Panc1 (cell line): Measurements from ENCODE around the gene ATRN. TPM values are rescaled to one million over a fixed set of nuclear protein-coding genes. Genes with fewer than 3 reads are reported as not detected.

Experiments used
- ATAC-seq: fragments of 200-7000 bp; cut with Tn5 transposase; 2 replicates; pipeline ENCODE4 v1.9.1; 2020; ENCODE audit warnings: mild to moderate bottlenecking, moderate library complexity
- BruUV-seq: library from RNA; stranded (reverse); fragments of 400-500 nt; replicated peaks from 2 replicates; lab custom pipeline; 2021; lab: Mats Ljungman, UMichigan
- CTCF ChIA-PET: fragments of 300-600 bp; sonication (Branson Sonifier 250); formaldehyde crosslinking; loops from one replicate; lab custom pipeline; 2022; ENCODE audit warnings: antibody characterized with exemption; lab: Charles Lee
- POLR2A ChIA-PET: fragments of 300-600 bp; sonication (Branson Sonifier 250); formaldehyde crosslinking; loops from one replicate; lab custom pipeline; 2022; ENCODE audit warnings: antibody characterized with exemption; lab: Charles Lee
- DNase-seq: peaks from one replicate; pipeline ENCODE4 v3.0.0-alpha.2; 2010; ENCODE audit warnings: low read depth, low spot score
- H3K27ac ChIP-seq: 2 replicates; pipeline ENCODE4 v1.5.1; 2011; ENCODE audit warnings: mild to moderate bottlenecking, low read length, inconsistent platforms
- H3K27me3 ChIP-seq: fragments of 200-500 bp; sonication (Bioruptor generic); 2 replicates; pipeline ENCODE4 v1.6.0; 2014; ENCODE audit warnings: low read length, inconsistent platforms; ENCODE audit not compliant: control insufficient read depth, insufficient read depth
- H3K36me3 ChIP-seq: fragments of 200-500 bp; sonication (Bioruptor generic); 2 replicates; pipeline ENCODE4 v1.5.1; 2014; ENCODE audit warnings: inconsistent platforms, mild to moderate bottlenecking, low read length, moderate library complexity; ENCODE audit not compliant: control insufficient read depth, insufficient read depth
- H3K4me1 ChIP-seq: 2 replicates; pipeline ENCODE4 v1.5.1; 2011; ENCODE audit warnings: inconsistent platforms, mild to moderate bottlenecking, low read length, moderate library complexity; ENCODE audit not compliant: control insufficient read depth, insufficient read depth
- H3K4me3 ChIP-seq, 2 experiments: 2 replicates each; pipeline ENCODE4 v1.5.1; 2011 to 2012; ENCODE audit warnings: low read depth in 2 of 2, low read length in 2 of 2, mild to moderate bottlenecking in 2 of 2, inconsistent platforms in 1 of 2, moderate library complexity in 1 of 2
- H3K9me3 ChIP-seq: fragments of 200-500 bp; sonication (Bioruptor generic); 2 replicates; pipeline ENCODE4 v1.5.1; 2014; ENCODE audit warnings: low read depth, mild to moderate bottlenecking, inconsistent platforms, low read length, moderate library complexity; ENCODE audit not compliant: control insufficient read depth, insufficient read depth
- POLR2AphosphoS5 ChIP-seq: IDR thresholded peaks from 2 replicates; pipeline ENCODE4 v1.6.1; 2012; ENCODE audit warnings: mild to moderate bottlenecking, low read depth, low read length, moderate library complexity
- SIN3A ChIP-seq: IDR thresholded peaks from 2 replicates; pipeline ENCODE4 v1.6.1; 2012; ENCODE audit warnings: low read depth, mild to moderate bottlenecking, low read length, moderate library complexity, borderline replicate concordance; ENCODE audit not compliant: insufficient read depth
- TCF7L2 ChIP-seq: IDR thresholded peaks from 2 replicates; pipeline ENCODE4 v1.6.1; 2011; ENCODE audit warnings: mild to moderate bottlenecking, low read depth, low read length, inconsistent platforms
- in situ Hi-C: cut with HindIII; loops from 2 replicates; pipeline ENCODE4 v1.10.0; 2016; ENCODE audit warnings: low sequenced_read_pairs, low pct_unique_long_range_greater_than_20kb
- intact Hi-C: fragments of 100-400 bp; cut with micrococcal nuclease; formaldehyde crosslinking; loops from one replicate; pipeline ENCODE4 v1.10.0; 2022; ENCODE audit not compliant: unreplicated experiment
- total RNA-seq: library from RNA; stranded (reverse); gene quantifications from one replicate; pipeline ENCODE4 v1.2.1, GENCODE V29; 2021; ENCODE audit not compliant: unreplicated experiment
- TF ChIP-seq, protein P1 (sequence below), 2 experiments: IDR thresholded peaks; 2 replicates each; pipeline ENCODE4 v1.6.1; 2011 to 2012; ENCODE audit warnings: low read depth in 2 of 2, control low read depth in 1 of 2, low read length in 1 of 2, mild to moderate bottlenecking in 1 of 2, moderate library complexity in 1 of 2; ENCODE audit not compliant: insufficient read depth in 1 of 2
- TF ChIP-seq, protein P2 (sequence below): fragments of 450-650 bp; IDR thresholded peaks from 2 replicates; pipeline ENCODE4 v1.5.1; 2017; ENCODE audit warnings: mild to moderate bottlenecking

Gene ATRN
- total RNA-seq, 1 experiment from 2014 or later = 33.8 TPM

- intact Hi-C loops = no loop called here
- POLR2A ChIA-PET = no interaction called here
- in situ Hi-C loops = no loop called here
Measured at GRCh38 chr20:3592931-3593330, 122.1 kb downstream of the ATRN start.

DNA sequence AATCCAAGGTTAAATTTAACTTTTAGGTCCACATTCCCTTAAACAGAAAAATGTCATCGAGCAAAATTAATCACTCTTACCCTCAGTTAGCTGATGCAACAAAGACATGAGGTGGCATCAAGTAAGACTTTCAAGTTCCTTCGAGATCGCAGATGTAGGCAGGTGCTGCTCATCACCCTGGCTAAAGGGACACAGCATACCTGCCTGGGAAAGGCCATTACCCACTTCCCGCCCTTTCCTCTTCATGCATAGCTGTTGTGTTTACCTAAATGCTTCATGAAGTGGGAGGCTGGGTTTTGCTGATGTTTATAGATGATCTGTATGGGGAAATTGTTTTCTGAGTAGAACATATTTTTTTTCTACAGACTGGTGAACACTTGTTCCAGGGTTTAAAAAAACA, 124.7 kb downstream of the ATRN start:
- DNase-seq = no peak
- no peaks in the 10 kb centered on the region for H3K9me3 ChIP-seq
- in situ Hi-C loops (no loop called here), intact Hi-C loops (no loop called here)
- no peak overlapping the region; the same call in 1 of the 2 replicates for H3K27ac ChIP-seq
- no TSS peak for BruUV-seq
- H3K27me3 ChIP-seq = no peaks in the 10 kb centered on the region
- ATAC-seq = no peak
- ChIA-PET POLR2A (no interaction called here), CTCF (no interaction called here)
- TF ChIP-seq, protein P1, sequence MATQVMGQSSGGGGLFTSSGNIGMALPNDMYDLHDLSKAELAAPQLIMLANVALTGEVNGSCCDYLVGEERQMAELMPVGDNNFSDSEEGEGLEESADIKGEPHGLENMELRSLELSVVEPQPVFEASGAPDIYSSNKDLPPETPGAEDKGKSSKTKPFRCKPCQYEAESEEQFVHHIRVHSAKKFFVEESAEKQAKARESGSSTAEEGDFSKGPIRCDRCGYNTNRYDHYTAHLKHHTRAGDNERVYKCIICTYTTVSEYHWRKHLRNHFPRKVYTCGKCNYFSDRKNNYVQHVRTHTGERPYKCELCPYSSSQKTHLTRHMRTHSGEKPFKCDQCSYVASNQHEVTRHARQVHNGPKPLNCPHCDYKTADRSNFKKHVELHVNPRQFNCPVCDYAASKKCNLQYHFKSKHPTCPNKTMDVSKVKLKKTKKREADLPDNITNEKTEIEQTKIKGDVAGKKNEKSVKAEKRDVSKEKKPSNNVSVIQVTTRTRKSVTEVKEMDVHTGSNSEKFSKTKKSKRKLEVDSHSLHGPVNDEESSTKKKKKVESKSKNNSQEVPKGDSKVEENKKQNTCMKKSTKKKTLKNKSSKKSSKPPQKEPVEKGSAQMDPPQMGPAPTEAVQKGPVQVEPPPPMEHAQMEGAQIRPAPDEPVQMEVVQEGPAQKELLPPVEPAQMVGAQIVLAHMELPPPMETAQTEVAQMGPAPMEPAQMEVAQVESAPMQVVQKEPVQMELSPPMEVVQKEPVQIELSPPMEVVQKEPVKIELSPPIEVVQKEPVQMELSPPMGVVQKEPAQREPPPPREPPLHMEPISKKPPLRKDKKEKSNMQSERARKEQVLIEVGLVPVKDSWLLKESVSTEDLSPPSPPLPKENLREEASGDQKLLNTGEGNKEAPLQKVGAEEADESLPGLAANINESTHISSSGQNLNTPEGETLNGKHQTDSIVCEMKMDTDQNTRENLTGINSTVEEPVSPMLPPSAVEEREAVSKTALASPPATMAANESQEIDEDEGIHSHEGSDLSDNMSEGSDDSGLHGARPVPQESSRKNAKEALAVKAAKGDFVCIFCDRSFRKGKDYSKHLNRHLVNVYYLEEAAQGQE (IDR thresholded peaks at IDR 0.05; ENCODE audit: insufficient read depth in 1 of 2, low read depth in 2 of 2, low read length in 1 of 2) = no peak
- TF ChIP-seq POLR2AphosphoS5 (no peak), TCF7L2 (no peak), SIN3A (no peak)
- TF ChIP-seq, protein P2, sequence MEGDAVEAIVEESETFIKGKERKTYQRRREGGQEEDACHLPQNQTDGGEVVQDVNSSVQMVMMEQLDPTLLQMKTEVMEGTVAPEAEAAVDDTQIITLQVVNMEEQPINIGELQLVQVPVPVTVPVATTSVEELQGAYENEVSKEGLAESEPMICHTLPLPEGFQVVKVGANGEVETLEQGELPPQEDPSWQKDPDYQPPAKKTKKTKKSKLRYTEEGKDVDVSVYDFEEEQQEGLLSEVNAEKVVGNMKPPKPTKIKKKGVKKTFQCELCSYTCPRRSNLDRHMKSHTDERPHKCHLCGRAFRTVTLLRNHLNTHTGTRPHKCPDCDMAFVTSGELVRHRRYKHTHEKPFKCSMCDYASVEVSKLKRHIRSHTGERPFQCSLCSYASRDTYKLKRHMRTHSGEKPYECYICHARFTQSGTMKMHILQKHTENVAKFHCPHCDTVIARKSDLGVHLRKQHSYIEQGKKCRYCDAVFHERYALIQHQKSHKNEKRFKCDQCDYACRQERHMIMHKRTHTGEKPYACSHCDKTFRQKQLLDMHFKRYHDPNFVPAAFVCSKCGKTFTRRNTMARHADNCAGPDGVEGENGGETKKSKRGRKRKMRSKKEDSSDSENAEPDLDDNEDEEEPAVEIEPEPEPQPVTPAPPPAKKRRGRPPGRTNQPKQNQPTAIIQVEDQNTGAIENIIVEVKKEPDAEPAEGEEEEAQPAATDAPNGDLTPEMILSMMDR = no peak
- H3K36me3 ChIP-seq = no peaks in the 10 kb centered on the region; the same call in 1 of the 2 replicates
- no peak overlapping the region for H3K4me3 ChIP-seq
- no peaks in the 10 kb centered on the region for H3K4me1 ChIP-seq

More at GRCh38 chr20:3592931-3593330, 122.1 kb downstream of the ATRN start:
- H3K4me1 ChIP-seq = no peaks in the 10 kb centered on the region
- no peaks in the 10 kb centered on the region for H3K9me3 ChIP-seq
- no peak for DNase-seq
- CTCF ChIA-PET = no interaction called here
- H3K27me3 ChIP-seq = no peaks in the 10 kb centered on the region
- ATAC-seq = no peak
- no peaks in the 10 kb centered on the region; the same call in 1 of the 2 replicates for H3K36me3 ChIP-seq
- no peak overlapping the region for H3K27ac ChIP-seq
- no TSS peak for BruUV-seq
- TF ChIP-seq SIN3A (no peak), POLR2AphosphoS5 (no peak), TCF7L2 (no peak)
- TF ChIP-seq, protein P1 (IDR thresholded peaks at IDR 0.05; ENCODE audit: insufficient read depth in 1 of 2, low read depth in 2 of 2, low read length in 1 of 2) = no peak
- TF ChIP-seq, protein P2 = no peak
- H3K4me3 ChIP-seq = no peak overlapping the region
